ENCODE data around the gene RPS23. TPM values are rescaled to one million over a fixed set of nuclear protein-coding genes. Genes with fewer than 3 reads are reported as not detected.

RPS23 gene
- total and polyA plus RNA-seq, 2 of the 8 experiments (the other 6 are each of a cell fraction or from before 2014, with no cell fraction given) = 2,559 to 4,867 TPM

GRCh38 chr5:82244151-82244550 is 34.0 kb downstream of the RPS23 start:
- POLR2A ChIA-PET (ENCODE audit: partially characterized antibody) = interaction anchor here (1.5 kb wide), 1 partner anchor 33 kb away, joined by 3 read pairs; no protein-coding TSS in a partner anchor

More at GRCh38 chr5:82244151-82244550, 34.0 kb downstream of the RPS23 start:
- Histone ChIP-seq H2BK5ac (ENCODE audit: low read depth, low read length) (no peak overlapping the region), H3K4me3 (ENCODE audit: extremely low read depth in 1 of 4, insufficient read depth in 2 of 4, low read depth in 3 of 4, low read length in 4 of 4) (no peak overlapping the region), H3K9me3 (ENCODE audit: insufficient read depth in 2 of 2, low read depth in 1 of 2, low read length in 1 of 2) (no peaks in the 10 kb centered on the region), H3K4ac (replicated peaks; ENCODE audit: insufficient read length, low read depth, low read length) (no peak overlapping the region), H3K18ac (ENCODE audit: extremely low read depth, low read length) (no peak overlapping the region), H2AFZ (ENCODE audit: low read length) (no peak overlapping the region), H4K5ac (ENCODE audit: insufficient read length, low read depth, low read length) (no peak overlapping the region), H2AK5ac (ENCODE audit: low read depth, low read length) (no peak overlapping the region), H3K23me2 (ENCODE audit: low read depth, low read length) (no peaks in the 10 kb centered on the region), H2BK120ac (replicated peaks; ENCODE audit: low read depth, low read length) (no peak overlapping the region), H3K23ac (ENCODE audit: insufficient read length) (no peak overlapping the region), H2BK20ac (ENCODE audit: low read length) (no peak overlapping the region), H3K56ac (replicated peaks; ENCODE audit: insufficient read length, low read depth, low read length) (no peak overlapping the region), H3K79me2 (ENCODE audit: control insufficient read depth in 1 of 2, insufficient read depth in 2 of 2, low read length in 2 of 2) (no peaks in the 10 kb centered on the region), H2BK12ac (ENCODE audit: low read depth, low read length) (no peak overlapping the region), H3K36me3 (ENCODE audit: control insufficient read depth in 2 of 4, insufficient read depth in 4 of 4, low read length in 3 of 4) (no peaks in the 10 kb centered on the region), H3K14ac (ENCODE audit: insufficient read length) (no peak overlapping the region), H3K9ac (replicated peaks in 1 of 4; ENCODE audit: extremely low read depth in 1 of 4, low read depth in 3 of 4, low read length in 3 of 4) (no peak overlapping the region), H4K20me1 (replicated peaks in 1 of 2; ENCODE audit: control insufficient read depth in 1 of 2, insufficient read depth in 2 of 2, low read length in 2 of 2) (no peaks in the 10 kb centered on the region), H3K4me1 (replicated peaks in 1 of 4; ENCODE audit: control insufficient read depth in 3 of 4, insufficient read depth in 4 of 4, low read length in 3 of 4) (no peaks in the 10 kb centered on the region), H2BK15ac (ENCODE audit: low read length) (no peak overlapping the region), H3K4me2 (ENCODE audit: insufficient read depth in 1 of 2, low read depth in 2 of 2, low read length in 2 of 2) (no peak overlapping the region), H3K27ac (ENCODE audit: low read depth, low read length) (no peak overlapping the region), H3K27me3 (replicated peaks in 1 of 4; ENCODE audit: control insufficient read depth in 3 of 4, extremely low read depth in 1 of 4, insufficient read depth in 3 of 4, low read length in 3 of 4) (no peaks in the 10 kb centered on the region), H4K8ac (ENCODE audit: extremely low read depth, insufficient read depth, low read length) (no peak overlapping the region), H4K91ac (replicated peaks; ENCODE audit: insufficient read length, low read length) (no peak overlapping the region), H3K79me1 (ENCODE audit: low read depth, low read length) (no peaks in the 10 kb centered on the region)
- WGBS, 2 experiments (ENCODE audit: extremely low coverage in 1 of 2, insufficient coverage in 1 of 2, insufficient read length in 1 of 2, insufficient replicate concordance in 2 of 2, low coverage in 1 of 2, low lambda C conversion rate in 2 of 2, missing lambda C conversion rate in 1 of 2) = 96% methylated on average over 2 of the region's 2 CpGs; no CpG with 5 or more reads in 1 of the 2 experiments
- FAIRE-seq (no peak), DNase-seq (ENCODE audit: low read depth in 1 of 2, low spot score in 2 of 2) (no peak)
- CTCF ChIA-PET (ENCODE audit: partially characterized antibody) = interaction anchor here (1.0 kb wide), 1 partner anchor 11 kb away, joined by 3 read pairs; no protein-coding TSS in a partner anchor
- no peak for TF ChIP-seq SP2 (IDR thresholded peaks at IDR 0.05; ENCODE audit: low read length)
- no peak for TF ChIP-seq SAP30 (IDR thresholded peaks at IDR 0.05; ENCODE audit: insufficient read depth, insufficient replicate concordance, low read length)
- no peak for TF ChIP-seq CEBPB (IDR thresholded peaks at IDR 0.05; ENCODE audit: low read depth, low read length)
- no peak for TF ChIP-seq TAF7 (optimal IDR thresholded peaks at IDR 0.05; ENCODE audit: borderline replicate concordance, low read depth, low read length)
- no peak for TF ChIP-seq POLR2AphosphoS5 (IDR thresholded peaks at IDR 0.05; ENCODE audit: low read depth, low read length)
- no peak for TF ChIP-seq JUND (IDR thresholded peaks at IDR 0.05; ENCODE audit: low read length)
- no peak for TF ChIP-seq EP300 (IDR thresholded peaks at IDR 0.05; ENCODE audit: borderline replicate concordance in 1 of 2, low read depth in 2 of 2, low read length in 2 of 2)
- no peak for TF ChIP-seq SIRT6 (IDR thresholded peaks at IDR 0.05; ENCODE audit: low read length)
- no peak for TF ChIP-seq POLR2A (IDR thresholded peaks at IDR 0.05; ENCODE audit: control extremely low read depth in 1 of 2, low read depth in 2 of 2, low read length in 2 of 2)
- no peak for TF ChIP-seq RNF2 (IDR thresholded peaks at IDR 0.05; ENCODE audit: borderline replicate concordance, low read depth, low read length, missing control alignments, poor library complexity, severe bottlenecking)
- TF ChIP-seq ZNF274 (IDR thresholded peaks at IDR 0.05; ENCODE audit: borderline replicate concordance, extremely low read depth, low read length) = no peak
